Activated T-cell treated with anti-CD3 and anti-CD28 coated beads for 24 hours (primary cell): ENCODE measurements around the gene CTU1.
"Not testable (repeated sequence)": the region's sequence is repeated elsewhere in the genome, so short reads cannot be mapped to it uniquely, and the experiment has no call there.

Experiments
- DNase-seq: peaks from one replicate; pipeline ENCODE4 v3.0.0-alpha.2; 2020; ENCODE audit warnings: low read depth

The CTU1 gene

GRCh38 chr19:51108066-51108804 lies at the start of gene CTU1:
CTU1 (minus strand) TSS chr19:51108409; CDS start chr19:51104569, 3,840 bp downstream.
- peak; percentile 99 for DNase-seq

GRCh38 chr19:51157265-51157664 lies 49.1 kb upstream of the CTU1 start:
- no peak for DNase-seq

- no peak for DNase-seq
These were observed 48.5 kb upstream of the CTU1 start for GRCh38 chr19:51156710-51157109.

GRCh38 chr19:51150627-51151026 lies 42.4 kb upstream of the CTU1 start:
- DNase-seq = no peak

GRCh38 chr19:51148580-51148979 lies 40.4 kb upstream of the CTU1 start:
- DNase-seq = no peak

- no peak for DNase-seq
These were observed 39.5 kb upstream of the CTU1 start for GRCh38 chr19:51147663-51148062.

GRCh38 chr19:51146751-51147150 lies 38.5 kb upstream of the CTU1 start:
- no peak for DNase-seq

- no peak for DNase-seq
These were observed 37.8 kb upstream of the CTU1 start for GRCh38 chr19:51145916-51146493.

GRCh38 chr19:51144482-51145045 lies 36.4 kb upstream of the CTU1 start:
- no peak for DNase-seq

GRCh38 chr19:51143486-51143885 lies 35.3 kb upstream of the CTU1 start:
- no peak for DNase-seq

GRCh38 chr19:51142809-51143475 lies 34.7 kb upstream of the CTU1 start:
- not testable (repeated sequence) for DNase-seq

GRCh38 chr19:51142119-51142518 lies 33.9 kb upstream of the CTU1 start, which contains the start of gene SIGLEC7:
SIGLEC7 (plus strand) TSS chr19:51142301; CDS start chr19:51142370, 69 bp downstream.
- DNase-seq = no peak

- no peak for DNase-seq
These were observed 33.0 kb upstream of the CTU1 start for GRCh38 chr19:51141181-51141580.

- no peak for DNase-seq
These were observed 32.2 kb upstream of the CTU1 start for GRCh38 chr19:51140441-51140840.

GRCh38 chr19:51139299-51140014 lies 31.2 kb upstream of the CTU1 start:
- no peak for DNase-seq

- DNase-seq = no peak
These were observed 30.4 kb upstream of the CTU1 start for GRCh38 chr19:51138549-51138979.

GRCh38 chr19:51137792-51138425 lies 29.7 kb upstream of the CTU1 start:
- DNase-seq = no peak

- DNase-seq = no peak
These were observed 28.8 kb upstream of the CTU1 start for GRCh38 chr19:51136851-51137551.

GRCh38 chr19:51135986-51136762 lies 28.0 kb upstream of the CTU1 start:
- no peak for DNase-seq

GRCh38 chr19:51135004-51135403 lies 26.8 kb upstream of the CTU1 start:
- DNase-seq = no peak
